Endothelial cell of umbilical vein (primary cell): Measurements from ENCODE around the gene HSD17B7. TPM values are rescaled to one million over a fixed set of nuclear protein-coding genes. Genes with fewer than 3 reads are reported as not detected.

Source experiments
- BruUV-seq: library from RNA; stranded (reverse); fragments of 400-500 nt; replicated peaks from 2 replicates; lab custom pipeline; 2021; lab: Mats Ljungman, UMichigan
- CTCF ChIA-PET: fragments of 300-600, 350-600 bp; sonication (Branson Sonifier 250); formaldehyde crosslinking; loops from one replicate; lab custom pipeline; 2021; ENCODE audit warnings: antibody characterized with exemption, inconsistent platforms; lab: Charles Lee
- POLR2A ChIA-PET: fragments of 300-600, 350-600 bp; sonication (Branson Sonifier 250); formaldehyde crosslinking; loops from one replicate; lab custom pipeline; 2021; ENCODE audit warnings: antibody characterized with exemption, inconsistent platforms; lab: Charles Lee
- DNase-seq: peaks from one replicate; pipeline ENCODE4 v3.0.0-alpha.2; 2011; ENCODE audit warnings: low read depth, low spot score
- FAIRE-seq: peaks from 2 replicates; lab custom pipeline; 2011; peaks lifted over from hg19 to GRCh38; lab: Jason Lieb, UNC
- H2AFZ ChIP-seq: 2 replicates; pipeline ENCODE4 v1.6.0; 2012; ENCODE audit warnings: low read depth, low read length, control low read depth, inconsistent platforms
- H3K27ac ChIP-seq: 2 replicates; pipeline ENCODE4 v1.5.1; 2011; ENCODE audit warnings: low read depth, mild to moderate bottlenecking, control low read depth, low read length, moderate library complexity; ENCODE audit not compliant: insufficient read depth
- H3K27me3 ChIP-seq, 2 experiments: 2 replicates each; pipeline versions ENCODE4 v1.6.0 to v1.6.1; 2011; ENCODE audit warnings: low read length in 2 of 2, mixed read lengths in 1 of 2; ENCODE audit not compliant: control insufficient read depth in 2 of 2, insufficient read depth in 2 of 2
- H3K36me3 ChIP-seq, 2 experiments: 2 replicates in 1 of 2; 3 replicates in 1 of 2; pipeline ENCODE4 v1.5.1; 2011; ENCODE audit warnings: low read length in 2 of 2, mild to moderate bottlenecking in 1 of 2, moderate library complexity in 1 of 2; ENCODE audit not compliant: control insufficient read depth in 2 of 2, insufficient read depth in 2 of 2; ENCODE audit errors: extremely low read depth in 1 of 2
- H3K4me1 ChIP-seq: 3 replicates; pipeline ENCODE4 v1.5.1; 2011; ENCODE audit warnings: mild to moderate bottlenecking, low read length; ENCODE audit not compliant: control insufficient read depth, insufficient read depth; ENCODE audit errors: extremely low read depth
- H3K4me2 ChIP-seq: 2 replicates; pipeline ENCODE4 v1.6.1; 2011; ENCODE audit warnings: low read length, control low read depth, mixed read lengths; ENCODE audit not compliant: insufficient read depth
- H3K4me3 ChIP-seq, 3 experiments: fragments of 200-600 bp in 1 of 3; sonication (generic), shearing (Covaris generic) in 1 of 3; replicated peaks in 1 of 3; 2 replicates each; pipeline ENCODE4 v1.5.1; 2011 to 2016; ENCODE audit warnings: control low read depth in 3 of 3, low read length in 3 of 3, mild to moderate bottlenecking in 2 of 3, inconsistent platforms in 1 of 3, low read depth in 1 of 3, moderate library complexity in 1 of 3; ENCODE audit not compliant: insufficient read depth in 1 of 3
- H3K79me2 ChIP-seq: 2 replicates; pipeline ENCODE4 v1.6.0; 2012; ENCODE audit warnings: low read length, inconsistent platforms; ENCODE audit not compliant: control insufficient read depth, insufficient read depth
- H3K9ac ChIP-seq: replicated peaks from 2 replicates; pipeline ENCODE3; 2011; ENCODE audit warnings: low read length, control low read depth; ENCODE audit not compliant: insufficient read depth; ENCODE audit errors: extremely low read depth
- H3K9me1 ChIP-seq: replicated peaks from 3 replicates; pipeline ENCODE4 v1.6.0; 2011; ENCODE audit warnings: mild to moderate bottlenecking, low read length; ENCODE audit not compliant: control insufficient read depth, insufficient read depth; ENCODE audit errors: extremely low read depth
- H3K9me3 ChIP-seq: replicated peaks from 2 replicates; pipeline ENCODE4 v1.5.1; 2012; ENCODE audit warnings: low read length, inconsistent platforms; ENCODE audit not compliant: control insufficient read depth, insufficient read depth
- H4K20me1 ChIP-seq: replicated peaks from 2 replicates; pipeline ENCODE3; 2011; ENCODE audit warnings: mild to moderate bottlenecking, low read length; ENCODE audit not compliant: control insufficient read depth, insufficient read depth; ENCODE audit errors: extremely low read depth
- CTCF ChIP-seq, 2 donors: IDR thresholded peaks; 1 replicate in 1 of 2; 2 replicates in 1 of 2; pipeline ENCODE4 v1.5.1; 2011; ENCODE audit warnings: low read length in 2 of 2, mild to moderate bottlenecking in 2 of 2, moderate library complexity in 2 of 2, control low read depth in 1 of 2, inconsistent platforms in 1 of 2, low read depth in 1 of 2; ENCODE audit not compliant: insufficient read depth in 1 of 2; ENCODE audit errors: extremely low read depth in 1 of 2
- EZH2 ChIP-seq: IDR thresholded peaks from 2 replicates; pipeline ENCODE4 v1.6.1; 2012; ENCODE audit warnings: borderline replicate concordance, low read depth, mild to moderate bottlenecking, moderate library complexity, low read length, inconsistent platforms; ENCODE audit not compliant: severe bottlenecking
- FOS ChIP-seq: IDR thresholded peaks from 2 replicates; pipeline ENCODE4 v1.6.1; 2011; ENCODE audit warnings: mild to moderate bottlenecking, low read length, moderate library complexity, borderline replicate concordance; ENCODE audit not compliant: insufficient read depth
- GATA2 ChIP-seq: IDR thresholded peaks from 2 replicates; pipeline ENCODE4 v1.7.0; 2011; ENCODE audit warnings: low read depth, mild to moderate bottlenecking, moderate library complexity, mixed read lengths, low read length; ENCODE audit not compliant: insufficient read length, insufficient read depth
- JUN ChIP-seq: IDR thresholded peaks from 2 replicates; pipeline ENCODE4 v1.6.1; 2011; ENCODE audit warnings: borderline replicate concordance, low read depth; ENCODE audit not compliant: insufficient read length, insufficient read depth
- MAX ChIP-seq: IDR thresholded peaks from 2 replicates; pipeline ENCODE4 v1.6.1; 2011; ENCODE audit not compliant: insufficient read depth, insufficient read length
- MYC ChIP-seq: IDR thresholded peaks from one replicate; pipeline ENCODE4 v1.6.1; 2011; ENCODE audit warnings: mild to moderate bottlenecking, low read depth, low read length
- POLR2A ChIP-seq: IDR thresholded peaks from 2 replicates; pipeline ENCODE4 v1.6.1; 2012; ENCODE audit warnings: low read depth, mild to moderate bottlenecking, control low read depth, low read length
- POLR2AphosphoS5 ChIP-seq: IDR thresholded peaks from 2 replicates; pipeline ENCODE4 v1.6.1; 2012; ENCODE audit warnings: low read depth, mild to moderate bottlenecking, control low read depth, low read length, moderate library complexity; ENCODE audit not compliant: insufficient read depth
- dilution Hi-C: fragments of 300-500 bp; cut with MboI; formaldehyde crosslinking; loops from one replicate; pipeline ENCODE4 v1.15.0; 2019; ENCODE audit warnings: low sequenced_read_pairs; ENCODE audit not compliant: extremely low pct_ligation_motif_present
- intact Hi-C: fragments of 100-400 bp; cut with micrococcal nuclease; formaldehyde crosslinking; loops from one replicate; pipeline ENCODE4 v1.10.0; 2022
- polyA plus RNA-seq, 4 experiments: library from polyadenylated mRNA; depleted of rRNA in 3 of 4; stranded (reverse) in 3 of 4; unstranded in 1 of 4; fragments of >200 nt; gene quantifications; 2 replicates each; pipeline versions ENCODE4 v1.2.1 to v1.2.3, GENCODE V29; 2011 to 2012; ENCODE audit warnings: missing spikeins in 1 of 4
- total RNA-seq: library from RNA; stranded (reverse); gene quantifications from 2 replicates; pipeline ENCODE4 v1.2.3, GENCODE V29; 2021

HSD17B7 gene
- total and polyA plus RNA-seq, 2 donors (not counting 3 experiments of a cell fraction or from before 2014, with no cell fraction given), result 17.7 to 26.6 TPM

GRCh38 chr1:162779043-162779442 is 11.5 kb upstream of the HSD17B7 start:
- Histone ChIP-seq H3K36me3 (peaks cover 3 to 7% of the 10 kb centered on the region in 2 experiments), H3K27me3 (no peaks in the 10 kb centered on the region), H3K79me2 (no peaks in the 10 kb centered on the region), H3K9me1 (no peaks in the 10 kb centered on the region), H3K9me3 (no peaks in the 10 kb centered on the region), H3K4me1 (no peaks in the 10 kb centered on the region), H3K4me3 (no peak overlapping the region), H2AFZ (no peak overlapping the region), H3K9ac (no peak overlapping the region), H3K4me2 (no peak overlapping the region), H4K20me1 (no peaks in the 10 kb centered on the region), H3K27ac (no peak overlapping the region)
- CTCF ChIA-PET, result interaction anchor here (1.1 to 1.3 kb wide), 3 partner anchors 14 to 147 kb away, joined by 3 to 6 read pairs (median 3); partner anchors contain the start of gene DDR2
- BruUV-seq, result no TSS peak
- intact Hi-C loops, result no loop called here
- DNase-seq (no peak), FAIRE-seq (no peak)
- POLR2A ChIA-PET, result interaction anchor here (0.7 kb wide), 1 partner anchor 315 kb away, joined by 3 read pairs; no protein-coding TSS in a partner anchor
- dilution Hi-C loops, result no loop called here
- no peak for TF ChIP-seq JUN
- no peak for TF ChIP-seq CTCF (IDR thresholded peaks at IDR 0.05; ENCODE audit: extremely low read depth in 1 of 2, insufficient read depth in 1 of 2, low read depth in 1 of 2, low read length in 2 of 2)
- TF ChIP-seq EZH2, result no peak
- TF ChIP-seq MYC, result no peak
- no peak for TF ChIP-seq FOS
- no peak for TF ChIP-seq GATA2
- no peak for TF ChIP-seq POLR2A
- no peak for TF ChIP-seq MAX
- no peak for TF ChIP-seq POLR2AphosphoS5
